Heart left ventricle (tissue), 13 donors: ENCODE results near the gene GPR160.

Source experiments
- CTCF ChIP-seq, 12 donors: fragments of 200-600 bp; sonication (generic) in 4 of 12; IDR thresholded peaks; one replicate each; pipeline versions ENCODE4 v1.5.0 to v1.8.0; 2018 to 2022; ENCODE audit warnings: antibody characterized with exemption in 12 of 12, mild to moderate bottlenecking in 5 of 12
- POLR2A ChIP-seq, 2 donors: fragments of 450-650 bp; IDR thresholded peaks; one replicate each; pipeline ENCODE4 v1.6.1; 2017; ENCODE audit warnings: antibody characterized with exemption in 2 of 2, mild to moderate bottlenecking in 2 of 2, moderate library complexity in 2 of 2
- donor health status: ischemic (EF 13 %, LVEDD 7.1; RV severe dilation, severe dysfunction).
- donor health status: DM: no; HTN: yes; CAD: no.
- donor health status: DM: no; HTN: no; CAD: no.
- donor health status: ischemic (EF 25% LVEDD 6.9; RV normal size, moderate dysfunction).
- donor health status: ischemic (EF 25% LVEDD 5.7; RV mildly dilated, moderate dysfunction).
- donor health status: ischemic (EF 35%, LVEDD 5.7; RV mildly dilated, moderate dysfunction).
- donor health status: nonischemic (EF 11% LVEDD 7.7; RV severe dilation, severe dysfunction).
- donor health status: DM: yes; HTN: yes; CAD: no.
- donor health status: PGD.
- donor health status: ischemic (EF 29% LVEDD 5.4; RV normal size, mild dysfunction).
- donor health status: nonischemic (EF 23%, LVEDD 6.1; RV moderate dilation, normal function).

GRCh38 chr3:170078620-170079281, 41.0 kb downstream of the GPR160 start:
- TF ChIP-seq CTCF (IDR thresholded peaks at IDR 0.05), result no peak
- TF ChIP-seq POLR2A (IDR thresholded peaks at IDR 0.05), result no peak
